Measurements from ENCODE around the gene SLC37A1. TPM values are rescaled to one million over a fixed set of nuclear protein-coding genes. Genes with fewer than 3 reads are reported as not detected.

SLC37A1 gene
- total RNA-seq, 1 experiment from 2014 or later = 38.3 TPM

GRCh38 chr21:42562816-42563215 lies 49.2 kb downstream of the SLC37A1 start:
- no peak overlapping the region for H3K4me2 ChIP-seq (ENCODE audit: low read length)
- H2AFZ ChIP-seq (ENCODE audit: low read length) = no peak overlapping the region
- no peaks in the 10 kb centered on the region for H3K27me3 ChIP-seq (ENCODE audit: low read length)
- H3K9ac ChIP-seq (ENCODE audit: low read length) = no peak overlapping the region
- H3K4me1 ChIP-seq (ENCODE audit: insufficient read depth, low read length) = no peaks in the 10 kb centered on the region
- no peak overlapping the region for H3K27ac ChIP-seq (ENCODE audit: low read length)
- TF ChIP-seq EZH2 (IDR thresholded peaks at IDR 0.05; ENCODE audit: low read length, unreplicated experiment) = no peak
- no peak for ATAC-seq
- BruUV-seq (replicated peaks) = no TSS peak
- H3F3A ChIP-seq (ENCODE audit: low read length, unreplicated experiment) = no peaks in the 10 kb centered on the region
- peaks cover 15% of the 10 kb centered on the region for H3K36me3 ChIP-seq (ENCODE audit: low read depth, low read length)
- no peaks in the 10 kb centered on the region for H3K9me2 ChIP-seq (replicated peaks; ENCODE audit: low read length)
- no peak for DNase-seq
- H4K20me1 ChIP-seq (ENCODE audit: low read length) = no peaks in the 10 kb centered on the region
- POLR2A ChIA-PET (ENCODE audit: unreplicated experiment) = no interaction called here
- H3K9me3 ChIP-seq (ENCODE audit: low read length) = no peaks in the 10 kb centered on the region
- no peaks in the 10 kb centered on the region for H3K79me2 ChIP-seq (ENCODE audit: low read length)
- no peak overlapping the region for H3K4me3 ChIP-seq (ENCODE audit: low read length)
- intact Hi-C loops (cut with micrococcal nuclease) = no loop called here
- CTCF ChIA-PET = no interaction called here

- CTCF ChIA-PET = interaction anchor here (0.6 kb wide), 1 partner anchor 1035 kb away, joined by 6 read pairs; no protein-coding TSS in a partner anchor
- ATAC-seq = no peak
Measured at GRCh38 chr21:42563261-42563660, 49.6 kb downstream of the SLC37A1 start.

DNA sequence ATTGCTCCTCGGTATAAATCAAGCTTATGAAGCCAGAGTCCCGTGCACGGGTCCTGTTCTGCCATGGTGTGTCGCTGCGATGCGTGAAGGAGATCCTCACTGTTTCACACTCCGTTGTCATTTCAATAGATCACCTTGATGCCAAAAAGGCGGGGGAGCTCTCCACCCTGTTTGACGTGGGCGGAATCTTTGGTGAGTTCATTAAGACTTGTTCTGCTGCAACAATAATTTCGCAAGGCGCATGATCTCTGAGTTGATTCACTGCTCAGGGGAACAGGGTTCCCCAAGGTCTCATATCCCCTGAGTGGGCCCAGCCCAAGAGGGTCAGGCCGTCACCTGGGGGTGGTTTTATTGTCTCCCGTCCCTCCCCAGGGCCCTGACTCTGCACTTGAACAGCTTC lies 50.0 kb downstream of the SLC37A1 start:
- no peak overlapping the region for H2AFZ ChIP-seq (ENCODE audit: low read length)
- DNase-seq = no peak
- no peaks in the 10 kb centered on the region for H3K9me3 ChIP-seq (ENCODE audit: low read length)
- CTCF ChIA-PET = interaction anchor here (0.6 kb wide), 1 partner anchor 1035 kb away, joined by 6 read pairs; no protein-coding TSS in a partner anchor
- no peaks in the 10 kb centered on the region for H3K4me1 ChIP-seq (ENCODE audit: insufficient read depth, low read length)
- intact Hi-C loops (cut with micrococcal nuclease) = no loop called here
- no peaks in the 10 kb centered on the region for H3F3A ChIP-seq (ENCODE audit: low read length, unreplicated experiment)
- no TSS peak for BruUV-seq (replicated peaks)
- H3K36me3 ChIP-seq (ENCODE audit: low read depth, low read length) = peaks cover 14% of the 10 kb centered on the region
- no peak for ATAC-seq
- no peaks in the 10 kb centered on the region for H3K9me2 ChIP-seq (replicated peaks; ENCODE audit: low read length)
- TF ChIP-seq EZH2phosphoT487 (IDR thresholded peaks at IDR 0.05; ENCODE audit: borderline replicate concordance, low read length) = no peak
- H3K9ac ChIP-seq (ENCODE audit: low read length) = no peak overlapping the region
- no peak overlapping the region for H3K4me3 ChIP-seq (ENCODE audit: low read length)
- H4K20me1 ChIP-seq (ENCODE audit: low read length) = no peaks in the 10 kb centered on the region
- POLR2A ChIA-PET (ENCODE audit: unreplicated experiment) = no interaction called here
- H3K27me3 ChIP-seq (ENCODE audit: low read length) = no peaks in the 10 kb centered on the region
- H3K79me2 ChIP-seq (ENCODE audit: low read length) = no peaks in the 10 kb centered on the region
- no peak overlapping the region for H3K27ac ChIP-seq (ENCODE audit: low read length)
- no peak overlapping the region for H3K4me2 ChIP-seq (ENCODE audit: low read length)

More at GRCh38 chr21:42563261-42563660, 49.6 kb downstream of the SLC37A1 start:
- no peaks in the 10 kb centered on the region for H3K4me1 ChIP-seq (ENCODE audit: insufficient read depth, low read length)
- H3K36me3 ChIP-seq (ENCODE audit: low read depth, low read length) = peaks cover 15% of the 10 kb centered on the region
- TF ChIP-seq EZH2phosphoT487 (IDR thresholded peaks at IDR 0.05; ENCODE audit: borderline replicate concordance, low read length) (no peak), EZH2 (IDR thresholded peaks at IDR 0.05; ENCODE audit: low read length, unreplicated experiment) (no peak), CTCF (conservative IDR thresholded peaks at IDR 0.05; ENCODE audit: low read depth, low read length) (no peak)
- no TSS peak for BruUV-seq (replicated peaks)
- intact Hi-C loops (cut with micrococcal nuclease) = no loop called here
- no peak overlapping the region for H3K4me3 ChIP-seq (ENCODE audit: low read length)
- H3K9me3 ChIP-seq (ENCODE audit: low read length) = no peaks in the 10 kb centered on the region
- H3K79me2 ChIP-seq (ENCODE audit: low read length) = no peaks in the 10 kb centered on the region
- no peak overlapping the region for H3K27ac ChIP-seq (ENCODE audit: low read length)
- H3F3A ChIP-seq (ENCODE audit: low read length, unreplicated experiment) = no peaks in the 10 kb centered on the region
- no peaks in the 10 kb centered on the region for H4K20me1 ChIP-seq (ENCODE audit: low read length)
- no peak overlapping the region for H3K9ac ChIP-seq (ENCODE audit: low read length)
- H3K27me3 ChIP-seq (ENCODE audit: low read length) = no peaks in the 10 kb centered on the region
- H2AFZ ChIP-seq (ENCODE audit: low read length) = no peak overlapping the region
- POLR2A ChIA-PET (ENCODE audit: unreplicated experiment) = no interaction called here
- H3K4me2 ChIP-seq (ENCODE audit: low read length) = no peak overlapping the region
- no peak for DNase-seq
- no peaks in the 10 kb centered on the region for H3K9me2 ChIP-seq (replicated peaks; ENCODE audit: low read length)

GRCh38 chr21:42564561-42564971 lies 50.9 kb downstream of the SLC37A1 start:
- Histone ChIP-seq H3K27ac (ENCODE audit: low read length) (no peak overlapping the region), H3K4me1 (ENCODE audit: insufficient read depth, low read length) (no peaks in the 10 kb centered on the region), H3K79me2 (ENCODE audit: low read length) (no peaks in the 10 kb centered on the region), H3K9me2 (replicated peaks; ENCODE audit: low read length) (no peaks in the 10 kb centered on the region), H3F3A (ENCODE audit: low read length, unreplicated experiment) (no peaks in the 10 kb centered on the region), H3K4me3 (ENCODE audit: low read length) (no peak overlapping the region), H3K4me2 (ENCODE audit: low read length) (no peak overlapping the region), H3K27me3 (ENCODE audit: low read length) (no peaks in the 10 kb centered on the region), H3K36me3 (ENCODE audit: low read depth, low read length) (peaks cover 17% of the 10 kb centered on the region), H4K20me1 (ENCODE audit: low read length) (no peaks in the 10 kb centered on the region), H2AFZ (ENCODE audit: low read length) (no peak overlapping the region), H3K9ac (ENCODE audit: low read length) (no peak overlapping the region), H3K9me3 (ENCODE audit: low read length) (no peaks in the 10 kb centered on the region)
- intact Hi-C loops (cut with micrococcal nuclease) = no loop called here
- CTCF ChIA-PET = no interaction called here
- DNase-seq (no peak), ATAC-seq (no peak)
- no peak for TF ChIP-seq EZH2 (IDR thresholded peaks at IDR 0.05; ENCODE audit: low read length, unreplicated experiment)
- POLR2A ChIA-PET (ENCODE audit: unreplicated experiment) = no interaction called here
- no TSS peak for BruUV-seq (replicated peaks)
